Muscle of leg (tissue), 11 donors: Measurements from ENCODE around the gene PLEK2. TPM values are rescaled to one million over a fixed set of nuclear protein-coding genes. Genes with fewer than 3 reads are reported as not detected.
A peak's percentile ranks its signal among the peaks of the same experiment; 100 is the strongest.

Source experiments
- DNase-seq: peaks from one replicate; pipeline ENCODE4 v3.0.0; 2013
- H3K27ac ChIP-seq: one replicate; pipeline ENCODE4 v1.5.1; 2013; ENCODE audit warnings: mild to moderate bottlenecking, low read length, control low read depth
- H3K27me3 ChIP-seq: one replicate; pipeline ENCODE4 v1.6.1; 2013; ENCODE audit warnings: low read length; ENCODE audit not compliant: control insufficient read depth, insufficient read depth
- H3K36me3 ChIP-seq: one replicate; pipeline ENCODE4 v1.6.1; 2013; ENCODE audit warnings: low read length; ENCODE audit not compliant: control insufficient read depth, insufficient read depth
- H3K4me1 ChIP-seq: one replicate; pipeline ENCODE4 v1.6.1; 2013; ENCODE audit warnings: low read length; ENCODE audit not compliant: control insufficient read depth, insufficient read depth
- H3K4me3 ChIP-seq: one replicate; pipeline ENCODE4 v1.5.1; 2013; ENCODE audit warnings: low read length, control low read depth
- H3K9me3 ChIP-seq: replicated peaks from 2 replicates; pipeline ENCODE4 v1.6.1; 2013; ENCODE audit warnings: low read depth, low read length; ENCODE audit not compliant: control insufficient read depth
- WGBS: methylation state at CpG from one replicate; pipeline ENCODE4 v1.1.5; 2013; ENCODE audit warnings: missing lambda C conversion rate; ENCODE audit not compliant: insufficient coverage; 5-methylcytosine and 5-hydroxymethylcytosine counted together
- polyA plus RNA-seq, 8 donors: library from polyadenylated mRNA; unstranded; fragments of 120-200 nt; gene quantifications; one replicate each; pipeline versions ENCODE4 v1.2.1 to v1.2.3, GENCODE V29; 2013; ENCODE audit warnings: inconsistent platforms in 1 of 8, low replicate concordance in 1 of 8; ENCODE audit not compliant: insufficient read length in 8 of 8, insufficient read depth in 1 of 8
- total RNA-seq: library from RNA; stranded (reverse); fragments of 120-200 nt; gene quantifications from one replicate; pipeline ENCODE4 v1.2.4, GENCODE V29; 2013

The PLEK2 gene
- total and polyA plus RNA-seq, 9 donors, result 0.22 to 3.0 (median 0.80) TPM

GRCh38 chr14:67365476-67365875 is 46.5 kb downstream of the PLEK2 start:
- no peaks in the 10 kb centered on the region for H3K4me1 ChIP-seq
- no CpG with 5 or more reads among the region's 4 CpGs for WGBS
- peaks cover 23% of the 10 kb centered on the region for H3K36me3 ChIP-seq

GRCh38 chr14:67360470-67361206 is 51.3 kb downstream of the PLEK2 start:
- no peaks in the 10 kb centered on the region for H3K27me3 ChIP-seq
- H3K4me1 ChIP-seq, result peaks cover 12% of the 10 kb centered on the region
- WGBS, result 0% methylated on average over 24 of the region's 34 CpGs
- no peaks in the 10 kb centered on the region for H3K9me3 ChIP-seq
- peaks cover 4% of the 10 kb centered on the region for H3K36me3 ChIP-seq
- H3K27ac ChIP-seq, result peak overlapping the region; percentile 97
- no peak for DNase-seq
- peak overlapping the region; percentile 70 for H3K4me3 ChIP-seq

More at GRCh38 chr14:67365476-67365875, 46.5 kb downstream of the PLEK2 start:
- no peak overlapping the region for H3K4me3 ChIP-seq
- no peak for DNase-seq
- H3K9me3 ChIP-seq, result no peaks in the 10 kb centered on the region
- H3K27me3 ChIP-seq, result no peaks in the 10 kb centered on the region
- no peak overlapping the region for H3K27ac ChIP-seq

- peak within 1 kb of the TSS; percentile 97 for H3K27ac ChIP-seq
- peaks cover 12% of the 10 kb centered on the region for H3K4me1 ChIP-seq
- WGBS, result 0% methylated on average over 35 of the region's 47 CpGs
- no peaks in the 10 kb centered on the region for H3K27me3 ChIP-seq
- no peaks in the 10 kb centered on the region for H3K9me3 ChIP-seq
- peaks cover 2% of the 10 kb centered on the region for H3K36me3 ChIP-seq
- peak; percentile 100 for DNase-seq
- peak within 1 kb of the TSS; percentile 83 for H3K4me3 ChIP-seq
These were observed 52.0 kb downstream of the PLEK2 start, which contains the start of the genes ATP6V1D and EIF2S1 for GRCh38 chr14:67359775-67360469. Gene ATP6V1D, minus strand, starts transcription at chr14:67359804. Its CDS starts 106 bp downstream, at chr14:67359698. Gene EIF2S1, plus strand, starts transcription at chr14:67360328. Its CDS starts 4,440 bp downstream, at chr14:67364768.

- Histone ChIP-seq H3K36me3 (no peaks in the 10 kb centered on the region), H3K4me1 (peaks cover 12% of the 10 kb centered on the region), H3K27me3 (no peaks in the 10 kb centered on the region), H3K9me3 (no peaks in the 10 kb centered on the region), H3K4me3 (peak overlapping the region; percentile 83), H3K27ac (peak overlapping the region; percentile 86)
- 1% methylated on average over 28 of the region's 38 CpGs for WGBS
- no peak for DNase-seq
These were observed 52.8 kb downstream of the PLEK2 start for GRCh38 chr14:67358924-67359774.

GRCh38 chr14:67357969-67358354 is 54.0 kb downstream of the PLEK2 start:
- Histone ChIP-seq H3K4me3 (no peak overlapping the region), H3K36me3 (peaks cover 3% of the 10 kb centered on the region), H3K4me1 (peaks cover 12% of the 10 kb centered on the region), H3K27me3 (no peaks in the 10 kb centered on the region), H3K9me3 (no peaks in the 10 kb centered on the region), H3K27ac (no peak overlapping the region)
- DNase-seq, result no peak
- no CpG with 5 or more reads among the region's 9 CpGs for WGBS

- 80% methylated on average over 1 of the region's 4 CpGs for WGBS
- Histone ChIP-seq H3K4me3 (no peak overlapping the region), H3K36me3 (peaks cover 5% of the 10 kb centered on the region), H3K27me3 (no peaks in the 10 kb centered on the region), H3K27ac (no peak overlapping the region), H3K4me1 (peaks cover 12% of the 10 kb centered on the region), H3K9me3 (no peaks in the 10 kb centered on the region)
- no peak for DNase-seq
These were observed 54.6 kb downstream of the PLEK2 start for GRCh38 chr14:67357186-67357968.

GRCh38 chr14:67352055-67352454 is 59.9 kb downstream of the PLEK2 start:
- no CpG with 5 or more reads among the region's 5 CpGs for WGBS
- H3K27me3 ChIP-seq, result no peaks in the 10 kb centered on the region

GRCh38 chr14:67345583-67345982 is 66.4 kb downstream of the PLEK2 start:
- Histone ChIP-seq H3K4me1 (no peaks in the 10 kb centered on the region), H3K4me3 (no peak overlapping the region), H3K27ac (no peak overlapping the region), H3K9me3 (no peaks in the 10 kb centered on the region), H3K27me3 (no peaks in the 10 kb centered on the region), H3K36me3 (peaks cover 28% of the 10 kb centered on the region)
- DNase-seq, result no peak

More at GRCh38 chr14:67352055-67352454, 59.9 kb downstream of the PLEK2 start:
- Histone ChIP-seq H3K36me3 (peaks cover 28% of the 10 kb centered on the region), H3K4me1 (no peaks in the 10 kb centered on the region), H3K9me3 (no peaks in the 10 kb centered on the region), H3K4me3 (no peak overlapping the region), H3K27ac (no peak overlapping the region)
- no peak for DNase-seq

GRCh38 chr14:67343601-67344230 is 68.2 kb downstream of the PLEK2 start:
- Histone ChIP-seq H3K36me3 (peaks cover 23% of the 10 kb centered on the region), H3K27ac (no peak overlapping the region), H3K4me3 (no peak overlapping the region), H3K27me3 (no peaks in the 10 kb centered on the region), H3K9me3 (no peaks in the 10 kb centered on the region), H3K4me1 (no peaks in the 10 kb centered on the region)
- DNase-seq, result no peak
- no CpG with 5 or more reads among the region's 4 CpGs for WGBS
